Osteoblast (primary cell): Measurements from ENCODE around the gene BICRA. TPM values are rescaled to one million over a fixed set of nuclear protein-coding genes. Genes with fewer than 3 reads are reported as not detected.
"Not testable (repeated sequence)": the region's sequence is repeated elsewhere in the genome, so short reads cannot be mapped to it uniquely, and the experiment has no call there.

Source experiments
- DNase-seq: peaks from one replicate; pipeline ENCODE4 v3.0.0; 2011; ENCODE audit warnings: low spot score, mixed read lengths; ENCODE audit not compliant: insufficient read length; ENCODE audit errors: missing footprints
- H2AFZ ChIP-seq: 2 replicates; pipeline ENCODE4 v1.6.0; 2011; ENCODE audit warnings: mild to moderate bottlenecking, low read length
- H3K27ac ChIP-seq: 2 replicates; pipeline ENCODE4 v1.5.1; 2011; ENCODE audit warnings: mild to moderate bottlenecking, low read depth, low read length, moderate library complexity
- H3K27me3 ChIP-seq: 2 replicates; pipeline ENCODE4 v1.6.0; 2012; ENCODE audit warnings: mild to moderate bottlenecking, control low read depth, inconsistent platforms, low read length, moderate library complexity; ENCODE audit not compliant: insufficient read depth
- H3K36me3 ChIP-seq: 2 replicates; pipeline ENCODE4 v1.5.1; 2011; ENCODE audit warnings: mild to moderate bottlenecking, low read length, control low read depth, moderate library complexity; ENCODE audit not compliant: insufficient read depth
- H3K4me1 ChIP-seq: 2 replicates; pipeline ENCODE4 v1.5.1; 2011; ENCODE audit warnings: mild to moderate bottlenecking, low read length, control low read depth, moderate library complexity; ENCODE audit not compliant: insufficient read depth
- H3K4me2 ChIP-seq: 2 replicates; pipeline ENCODE4 v1.6.0; 2011; ENCODE audit warnings: mild to moderate bottlenecking, low read length; ENCODE audit not compliant: insufficient read depth
- H3K4me3 ChIP-seq: fragments of 200-600 bp; sonication (generic); 3 replicates; pipeline ENCODE4 v1.5.1; 2012; ENCODE audit warnings: mild to moderate bottlenecking, low read length, inconsistent platforms; ENCODE audit not compliant: insufficient read depth
- H3K79me2 ChIP-seq: 2 replicates; pipeline ENCODE4 v1.6.0; 2012; ENCODE audit warnings: mild to moderate bottlenecking, low read length, control low read depth, inconsistent platforms; ENCODE audit not compliant: insufficient read depth
- H3K9me3 ChIP-seq: 2 replicates; pipeline ENCODE4 v1.5.1; 2011; ENCODE audit warnings: low read depth, low read length, control low read depth
- H4K20me1 ChIP-seq: 2 replicates; pipeline ENCODE4 v1.6.0; 2012; ENCODE audit warnings: mild to moderate bottlenecking, low read length, control low read depth; ENCODE audit not compliant: insufficient read depth
- total RNA-seq: library from RNA; depleted of rRNA; stranded (reverse); fragments of >200 nt; gene quantifications from 2 replicates; pipeline ENCODE4 v1.2.3, GENCODE V29; 2012
- TF ChIP-seq, protein P1 (sequence below): IDR thresholded peaks from 2 replicates; pipeline ENCODE4 v1.5.1; 2011; ENCODE audit warnings: mild to moderate bottlenecking, low read depth, low read length, moderate library complexity; ENCODE audit errors: extremely low read depth

BICRA gene
- total RNA-seq, 1 donor: 4.7 TPM

- no peak for DNase-seq
- Histone ChIP-seq H3K4me1 (peaks cover 14% of the 10 kb centered on the region), H3K79me2 (no peaks in the 10 kb centered on the region), H3K27me3 (no peaks in the 10 kb centered on the region), H3K36me3 (no peaks in the 10 kb centered on the region), H3K4me2 (peak overlapping the region; percentile 70), H2AFZ (no peak overlapping the region), H3K9me3 (peaks cover 4% of the 10 kb centered on the region), H4K20me1 (no peaks in the 10 kb centered on the region), H3K4me3 (peak overlapping the region; percentile 54), H3K27ac (peak overlapping the region; percentile 37)
- TF ChIP-seq, protein P1, sequence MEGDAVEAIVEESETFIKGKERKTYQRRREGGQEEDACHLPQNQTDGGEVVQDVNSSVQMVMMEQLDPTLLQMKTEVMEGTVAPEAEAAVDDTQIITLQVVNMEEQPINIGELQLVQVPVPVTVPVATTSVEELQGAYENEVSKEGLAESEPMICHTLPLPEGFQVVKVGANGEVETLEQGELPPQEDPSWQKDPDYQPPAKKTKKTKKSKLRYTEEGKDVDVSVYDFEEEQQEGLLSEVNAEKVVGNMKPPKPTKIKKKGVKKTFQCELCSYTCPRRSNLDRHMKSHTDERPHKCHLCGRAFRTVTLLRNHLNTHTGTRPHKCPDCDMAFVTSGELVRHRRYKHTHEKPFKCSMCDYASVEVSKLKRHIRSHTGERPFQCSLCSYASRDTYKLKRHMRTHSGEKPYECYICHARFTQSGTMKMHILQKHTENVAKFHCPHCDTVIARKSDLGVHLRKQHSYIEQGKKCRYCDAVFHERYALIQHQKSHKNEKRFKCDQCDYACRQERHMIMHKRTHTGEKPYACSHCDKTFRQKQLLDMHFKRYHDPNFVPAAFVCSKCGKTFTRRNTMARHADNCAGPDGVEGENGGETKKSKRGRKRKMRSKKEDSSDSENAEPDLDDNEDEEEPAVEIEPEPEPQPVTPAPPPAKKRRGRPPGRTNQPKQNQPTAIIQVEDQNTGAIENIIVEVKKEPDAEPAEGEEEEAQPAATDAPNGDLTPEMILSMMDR: no peak
Observed at GRCh38 chr19:47581605-47582319, 27.2 kb upstream of the BICRA start.

DNA sequence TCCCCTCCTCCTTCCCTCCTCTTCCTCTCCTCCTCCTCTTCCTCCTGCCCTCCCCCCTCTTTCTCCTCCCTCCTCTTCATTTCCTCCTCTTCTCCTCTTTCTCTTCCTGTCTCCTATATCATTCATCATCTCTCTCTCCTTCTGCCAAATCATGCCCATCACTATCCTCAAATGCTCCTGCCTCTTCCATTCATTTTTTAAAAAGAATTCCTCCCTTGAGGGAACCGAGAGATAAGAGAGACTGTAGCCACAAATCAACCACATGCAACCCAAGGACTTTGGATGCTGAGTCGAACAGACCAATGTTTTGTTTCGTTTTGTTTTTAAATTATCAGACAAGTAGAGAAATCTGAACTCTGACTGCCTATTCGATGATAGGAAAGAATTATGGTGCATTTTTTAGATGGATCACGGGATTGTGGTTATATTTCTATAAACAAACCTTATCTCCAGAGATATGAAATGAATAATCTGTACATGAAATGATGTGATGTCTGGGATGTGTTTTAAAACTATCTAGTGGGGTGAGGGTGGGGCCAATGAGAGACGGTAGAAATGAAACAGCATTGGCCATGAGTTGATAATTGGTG is 26.5 kb upstream of the BICRA start:
- TF ChIP-seq, protein P1: no peak
- Histone ChIP-seq H3K4me3 (peak overlapping the region; percentile 54), H3K27me3 (no peaks in the 10 kb centered on the region), H4K20me1 (no peaks in the 10 kb centered on the region), H3K79me2 (no peaks in the 10 kb centered on the region), H3K27ac (peak overlapping the region; percentile 37), H3K9me3 (peaks cover 4% of the 10 kb centered on the region), H3K4me1 (peaks cover 14% of the 10 kb centered on the region), H3K4me2 (peak overlapping the region; percentile 70), H3K36me3 (no peaks in the 10 kb centered on the region), H2AFZ (peak overlapping the region; percentile 65)
- peak; percentile 90 for DNase-seq

GRCh38 chr19:47583161-47583560 is 25.8 kb upstream of the BICRA start:
- H3K27ac ChIP-seq: peak overlapping the region; percentile 28
- H3K4me1 ChIP-seq: peaks cover 14% of the 10 kb centered on the region
- H3K4me3 ChIP-seq, H3K79me2 ChIP-seq, H4K20me1 ChIP-seq, H3K27me3 ChIP-seq, H3K9me3 ChIP-seq, DNase-seq, H2AFZ ChIP-seq, H3K36me3 ChIP-seq: not testable (repeated sequence)
- peak overlapping the region; percentile 70 for H3K4me2 ChIP-seq

DNA sequence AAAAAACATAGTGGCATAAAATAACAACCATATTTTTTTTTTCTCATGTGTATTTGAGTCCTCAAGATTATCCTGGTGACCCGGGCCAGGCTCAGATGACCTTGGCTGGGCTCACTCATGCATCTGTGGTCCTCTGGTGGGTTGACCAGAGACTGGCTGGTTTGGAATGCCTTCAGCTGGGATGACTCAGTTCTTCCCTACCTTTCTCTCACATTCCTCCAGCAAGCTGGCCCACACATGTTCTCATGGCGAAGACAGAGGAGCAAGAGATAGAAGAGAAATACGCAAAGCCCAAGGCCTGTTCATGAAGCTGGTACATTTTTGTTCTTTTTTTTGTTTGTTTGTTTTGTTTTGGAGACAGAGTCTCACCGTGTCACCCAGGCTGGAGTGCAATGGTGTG is 21.6 kb upstream of the BICRA start:
- Histone ChIP-seq H4K20me1 (no peaks in the 10 kb centered on the region), H3K27me3 (no peaks in the 10 kb centered on the region), H3K36me3 (no peaks in the 10 kb centered on the region), H3K79me2 (no peaks in the 10 kb centered on the region), H3K4me3 (no peak overlapping the region), H3K9me3 (peaks cover 4% of the 10 kb centered on the region), H3K4me1 (peaks cover 8% of the 10 kb centered on the region), H3K27ac (no peak overlapping the region), H2AFZ (no peak overlapping the region), H3K4me2 (no peak overlapping the region)
- no peak for DNase-seq
- TF ChIP-seq, protein P1: no peak
